ENCODE measurements around the gene BMAL1.
"Not testable (repeated sequence)": the region's sequence is repeated elsewhere in the genome, so short reads cannot be mapped to it uniquely, and the experiment has no call there.

BMAL1 gene

DNA sequence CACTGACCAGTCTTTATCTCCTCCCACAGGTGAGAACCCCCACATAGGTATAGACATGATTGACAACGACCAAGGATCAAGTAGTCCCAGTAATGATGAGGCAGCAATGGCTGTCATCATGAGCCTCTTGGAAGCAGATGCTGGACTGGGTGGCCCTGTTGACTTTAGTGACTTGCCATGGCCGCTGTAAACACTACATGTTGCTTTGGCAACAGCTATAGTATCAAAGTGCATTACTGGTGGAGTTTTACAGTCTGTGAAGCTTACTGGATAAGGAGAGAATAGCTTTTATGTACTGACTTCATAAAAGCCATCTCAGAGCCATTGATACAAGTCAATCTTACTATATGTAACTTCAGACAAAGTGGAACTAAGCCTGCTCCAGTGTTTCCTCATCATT lies 109.0 kb downstream of the BMAL1 start:
- Mint-ChIP-seq H3K4me1 (no peaks in the 10 kb centered on the region), H3K9me3 (no peaks in the 10 kb centered on the region), H3K27me3 (no peaks in the 10 kb centered on the region), H3K36me3 (peaks cover 46% of the 10 kb centered on the region), H3K27ac (no peak overlapping the region), H3K4me3 (no peak overlapping the region)
- DNase-seq: no peak
- CTCF ChIA-PET: interaction anchor here (0.9 to 3.8 kb wide), 6 partner anchors 14 to 82 kb away, joined by 3 to 11 read pairs (median 7); no protein-coding TSS in a partner anchor

- no peak for DNase-seq
- H3K4me3 Mint-ChIP-seq: no peak overlapping the region
- no peak overlapping the region for H3K27ac Mint-ChIP-seq
- H3K36me3 Mint-ChIP-seq: peaks cover 38% of the 10 kb centered on the region
- H3K9me3 Mint-ChIP-seq: no peaks in the 10 kb centered on the region
- H3K27me3 Mint-ChIP-seq: no peaks in the 10 kb centered on the region
- CTCF ChIA-PET: interaction anchor here (1.4 kb wide), 1 partner anchor 44 kb away, joined by 3 read pairs; no protein-coding TSS in a partner anchor
- H3K4me1 Mint-ChIP-seq: no peaks in the 10 kb centered on the region
Observed at GRCh38 chr11:13388741-13389140, 111.2 kb downstream of the BMAL1 start.

GRCh38 chr11:13391217-13391616 lies 113.6 kb downstream of the BMAL1 start:
- Mint-ChIP-seq H3K27ac (no peak overlapping the region), H3K4me1 (no peaks in the 10 kb centered on the region), H3K27me3 (no peaks in the 10 kb centered on the region), H3K36me3 (peaks cover 35% of the 10 kb centered on the region), H3K9me3 (no peaks in the 10 kb centered on the region), H3K4me3 (no peak overlapping the region)
- DNase-seq: no peak
- CTCF ChIA-PET: no interaction called here

GRCh38 chr11:13398335-13398734 lies 120.7 kb downstream of the BMAL1 start:
- H3K4me1 Mint-ChIP-seq, CTCF ChIA-PET, H3K9me3 Mint-ChIP-seq, H3K27ac Mint-ChIP-seq, H3K27me3 Mint-ChIP-seq, H3K4me3 Mint-ChIP-seq, DNase-seq: not testable (repeated sequence)
- peaks cover 37% of the 10 kb centered on the region for H3K36me3 Mint-ChIP-seq

- no peak for DNase-seq
- Mint-ChIP-seq H3K36me3 (peaks cover 36% of the 10 kb centered on the region), H3K4me1 (no peaks in the 10 kb centered on the region), H3K27me3 (no peaks in the 10 kb centered on the region), H3K27ac (no peak overlapping the region), H3K9me3 (peaks cover 5% of the 10 kb centered on the region), H3K4me3 (no peak overlapping the region)
- CTCF ChIA-PET: no interaction called here
Observed at GRCh38 chr11:13405220-13405619, 127.6 kb downstream of the BMAL1 start.

- H3K4me1 Mint-ChIP-seq: no peaks in the 10 kb centered on the region
- no peaks in the 10 kb centered on the region for H3K9me3 Mint-ChIP-seq
- no peak overlapping the region for H3K4me3 Mint-ChIP-seq
- peaks cover 31% of the 10 kb centered on the region for H3K36me3 Mint-ChIP-seq
- DNase-seq: no peak
- CTCF ChIA-PET: no interaction called here
- H3K27ac Mint-ChIP-seq: no peak overlapping the region
- no peaks in the 10 kb centered on the region for H3K27me3 Mint-ChIP-seq
Observed at GRCh38 chr11:13415201-13415600, 137.6 kb downstream of the BMAL1 start.

GRCh38 chr11:13421561-13421960 lies 144.0 kb downstream of the BMAL1 start:
- Mint-ChIP-seq H3K27me3 (no peaks in the 10 kb centered on the region), H3K4me1 (no peaks in the 10 kb centered on the region), H3K4me3 (no peak overlapping the region), H3K36me3 (peaks cover 18% of the 10 kb centered on the region), H3K9me3 (no peaks in the 10 kb centered on the region), H3K27ac (no peak overlapping the region)
- CTCF ChIA-PET: no interaction called here
- no peak for DNase-seq

- no peak overlapping the region for H3K27ac Mint-ChIP-seq
- peaks cover 9% of the 10 kb centered on the region for H3K9me3 Mint-ChIP-seq
- H3K4me3 Mint-ChIP-seq: no peak overlapping the region
- no peaks in the 10 kb centered on the region for H3K27me3 Mint-ChIP-seq
- no peaks in the 10 kb centered on the region for H3K4me1 Mint-ChIP-seq
- no peak for DNase-seq
- CTCF ChIA-PET: no interaction called here
- H3K36me3 Mint-ChIP-seq: peaks cover 20% of the 10 kb centered on the region
Observed at GRCh38 chr11:13423372-13423771, 145.8 kb downstream of the BMAL1 start.

DNA sequence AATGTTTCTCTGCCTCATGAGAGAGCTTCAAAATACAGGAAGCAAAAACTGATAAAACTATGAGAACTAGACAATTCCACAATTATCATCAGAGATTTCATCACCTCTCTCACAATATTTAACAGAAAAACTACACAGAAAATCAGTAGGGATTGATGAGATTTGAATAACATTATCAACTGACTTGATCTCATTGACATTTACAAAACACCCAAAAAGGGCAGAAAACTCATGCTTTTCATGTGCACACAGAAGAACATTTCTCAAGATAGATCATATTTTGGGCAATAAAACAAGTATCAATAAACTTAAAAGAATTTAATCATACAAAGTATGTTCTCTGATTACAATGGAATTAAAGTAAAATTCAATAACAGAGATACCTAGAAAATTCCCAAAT lies 149.8 kb downstream of the BMAL1 start:
- peaks cover 25% of the 10 kb centered on the region for H3K36me3 Mint-ChIP-seq
- H3K9me3 Mint-ChIP-seq: peaks cover 11% of the 10 kb centered on the region
- H3K27ac Mint-ChIP-seq: no peak overlapping the region
- CTCF ChIA-PET: no interaction called here
- no peaks in the 10 kb centered on the region for H3K4me1 Mint-ChIP-seq
- DNase-seq: no peak
- no peaks in the 10 kb centered on the region for H3K27me3 Mint-ChIP-seq
- no peak overlapping the region for H3K4me3 Mint-ChIP-seq

- Mint-ChIP-seq H3K27ac (no peak overlapping the region), H3K4me1 (peaks cover under 1% of the 10 kb centered on the region), H3K9me3 (peaks cover 11% of the 10 kb centered on the region), H3K27me3 (no peaks in the 10 kb centered on the region), H3K36me3 (peaks cover 25% of the 10 kb centered on the region), H3K4me3 (no peak overlapping the region)
- DNase-seq: no peak
- CTCF ChIA-PET: no interaction called here
Observed at GRCh38 chr11:13429288-13429687, 151.7 kb downstream of the BMAL1 start.

DNA sequence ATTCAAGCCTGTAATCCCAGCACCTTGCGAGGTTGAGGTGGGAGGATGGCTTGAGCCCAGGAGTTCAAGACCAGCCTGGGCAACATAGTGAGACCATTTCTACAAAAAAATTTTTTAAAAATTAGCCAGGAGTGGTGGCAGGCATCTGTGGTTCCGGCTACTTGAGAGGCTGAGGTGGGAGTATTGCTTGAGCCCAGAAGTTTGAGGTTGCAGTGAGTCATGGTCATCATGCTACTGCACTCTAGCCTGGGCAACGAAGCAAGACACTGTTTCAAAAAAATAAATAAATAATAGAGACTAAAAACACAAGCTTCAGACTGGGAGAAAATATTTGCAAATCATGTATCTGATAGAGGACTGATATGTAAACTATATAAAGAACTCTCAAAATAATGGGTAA lies 152.2 kb downstream of the BMAL1 start:
- DNase-seq: no peak
- H3K4me1 Mint-ChIP-seq: peaks cover 6% of the 10 kb centered on the region
- peaks cover 11% of the 10 kb centered on the region for H3K9me3 Mint-ChIP-seq
- peaks cover 25% of the 10 kb centered on the region for H3K36me3 Mint-ChIP-seq
- no peaks in the 10 kb centered on the region for H3K27me3 Mint-ChIP-seq
- no peak overlapping the region for H3K4me3 Mint-ChIP-seq
- CTCF ChIA-PET: no interaction called here
- H3K27ac Mint-ChIP-seq: no peak overlapping the region

- CTCF ChIA-PET: no interaction called here
- Mint-ChIP-seq H3K4me3 (no peak overlapping the region), H3K36me3 (peaks cover 15% of the 10 kb centered on the region), H3K4me1 (peaks cover 11% of the 10 kb centered on the region), H3K27ac (no peak overlapping the region), H3K9me3 (peaks cover 1% of the 10 kb centered on the region), H3K27me3 (no peaks in the 10 kb centered on the region)
- no peak for DNase-seq
Observed at GRCh38 chr11:13433437-13433836, 155.8 kb downstream of the BMAL1 start.

GRCh38 chr11:13434247-13435205 lies 156.9 kb downstream of the BMAL1 start:
- H3K4me3 Mint-ChIP-seq: no peak overlapping the region
- no peak for DNase-seq
- H3K9me3 Mint-ChIP-seq: no peaks in the 10 kb centered on the region
- H3K36me3 Mint-ChIP-seq: peaks cover 8% of the 10 kb centered on the region
- no peaks in the 10 kb centered on the region for H3K27me3 Mint-ChIP-seq
- H3K27ac Mint-ChIP-seq: no peak overlapping the region
- CTCF ChIA-PET: no interaction called here
- H3K4me1 Mint-ChIP-seq: peaks cover 11% of the 10 kb centered on the region

DNA sequence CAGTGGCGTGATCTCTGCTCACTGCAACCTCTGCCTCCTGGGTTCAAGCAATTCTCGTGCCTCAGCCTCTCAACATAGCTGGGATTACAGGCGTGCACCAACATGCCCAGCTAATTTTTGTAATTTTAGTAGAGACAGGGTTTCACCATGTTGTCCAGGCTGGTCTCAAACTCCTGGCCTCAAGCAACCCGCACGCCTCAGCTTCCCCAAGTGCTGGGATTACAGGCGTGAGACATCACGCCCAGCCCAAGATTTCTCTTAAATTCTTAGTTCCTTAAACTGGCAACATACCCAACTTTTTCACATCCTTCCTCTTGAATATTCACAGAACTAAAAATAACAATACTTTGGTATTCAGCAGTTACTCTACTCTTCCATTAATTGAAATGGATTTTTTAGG lies 159.2 kb downstream of the BMAL1 start:
- H3K36me3 Mint-ChIP-seq, DNase-seq, H3K9me3 Mint-ChIP-seq, CTCF ChIA-PET, H3K27ac Mint-ChIP-seq, H3K4me3 Mint-ChIP-seq, H3K27me3 Mint-ChIP-seq: not testable (repeated sequence)
- H3K4me1 Mint-ChIP-seq: peaks cover 11% of the 10 kb centered on the region

Measured in activated naive CD4-positive, alpha-beta T cell treated with anti-CD3 and anti-CD28 coated beads, Interleukin-2, amount 10 ng/mL, durations not matched to agents 7 days and 5 days (primary cell).